NB4 (cell line): ENCODE results near the gene RASSF4.

Experiments
- DNase-seq: peaks from one replicate; pipeline ENCODE4 v3.0.0; 2010; ENCODE audit warnings: low read depth
- H3K4me3 ChIP-seq: one replicate; pipeline ENCODE4 v1.5.1; 2011; ENCODE audit warnings: mild to moderate bottlenecking, low read depth, low read length, moderate library complexity
- MYC ChIP-seq: IDR thresholded peaks from 2 replicates; pipeline ENCODE4 v1.6.1; 2011; ENCODE audit warnings: low read depth, low read length
- POLR2A ChIP-seq: IDR thresholded peaks from 2 replicates; pipeline ENCODE4 v1.6.1; 2011; ENCODE audit warnings: mild to moderate bottlenecking; ENCODE audit not compliant: insufficient read length; ENCODE audit errors: extremely low read depth
- TF ChIP-seq, protein P1 (sequence below): IDR thresholded peaks from one replicate; pipeline ENCODE4 v1.5.1; 2012; ENCODE audit warnings: low read depth, low read length
- TF ChIP-seq, protein P2 (sequence below): IDR thresholded peaks from 2 replicates; pipeline ENCODE4 v1.6.1; 2011; ENCODE audit warnings: low read depth, low read length

Gene RASSF4

DNA sequence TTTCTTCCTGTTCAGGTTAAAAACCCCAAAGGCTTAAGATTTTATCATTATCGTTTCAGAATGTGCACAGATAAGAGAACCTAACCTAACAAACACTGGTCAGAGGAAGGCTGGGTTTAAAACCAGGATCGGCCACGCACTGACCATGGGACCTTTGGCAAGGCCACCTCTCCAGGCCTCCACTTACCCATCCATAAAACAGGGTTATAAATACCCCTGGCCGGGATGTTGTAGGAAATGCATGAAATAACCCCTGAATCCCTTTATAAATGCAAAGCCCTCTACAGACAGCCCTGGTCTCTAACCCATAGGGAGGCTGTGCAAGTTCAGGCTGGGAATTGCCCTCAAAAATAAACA lies 18.6 kb downstream of the RASSF4 start:
- H3K4me3 ChIP-seq: no peak overlapping the region
- DNase-seq: no peak
- TF ChIP-seq, protein P1, sequence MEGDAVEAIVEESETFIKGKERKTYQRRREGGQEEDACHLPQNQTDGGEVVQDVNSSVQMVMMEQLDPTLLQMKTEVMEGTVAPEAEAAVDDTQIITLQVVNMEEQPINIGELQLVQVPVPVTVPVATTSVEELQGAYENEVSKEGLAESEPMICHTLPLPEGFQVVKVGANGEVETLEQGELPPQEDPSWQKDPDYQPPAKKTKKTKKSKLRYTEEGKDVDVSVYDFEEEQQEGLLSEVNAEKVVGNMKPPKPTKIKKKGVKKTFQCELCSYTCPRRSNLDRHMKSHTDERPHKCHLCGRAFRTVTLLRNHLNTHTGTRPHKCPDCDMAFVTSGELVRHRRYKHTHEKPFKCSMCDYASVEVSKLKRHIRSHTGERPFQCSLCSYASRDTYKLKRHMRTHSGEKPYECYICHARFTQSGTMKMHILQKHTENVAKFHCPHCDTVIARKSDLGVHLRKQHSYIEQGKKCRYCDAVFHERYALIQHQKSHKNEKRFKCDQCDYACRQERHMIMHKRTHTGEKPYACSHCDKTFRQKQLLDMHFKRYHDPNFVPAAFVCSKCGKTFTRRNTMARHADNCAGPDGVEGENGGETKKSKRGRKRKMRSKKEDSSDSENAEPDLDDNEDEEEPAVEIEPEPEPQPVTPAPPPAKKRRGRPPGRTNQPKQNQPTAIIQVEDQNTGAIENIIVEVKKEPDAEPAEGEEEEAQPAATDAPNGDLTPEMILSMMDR: no peak
- TF ChIP-seq POLR2A (no peak), MYC (no peak)
- TF ChIP-seq, protein P2, sequence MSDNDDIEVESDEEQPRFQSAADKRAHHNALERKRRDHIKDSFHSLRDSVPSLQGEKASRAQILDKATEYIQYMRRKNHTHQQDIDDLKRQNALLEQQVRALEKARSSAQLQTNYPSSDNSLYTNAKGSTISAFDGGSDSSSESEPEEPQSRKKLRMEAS: no peak

DNA sequence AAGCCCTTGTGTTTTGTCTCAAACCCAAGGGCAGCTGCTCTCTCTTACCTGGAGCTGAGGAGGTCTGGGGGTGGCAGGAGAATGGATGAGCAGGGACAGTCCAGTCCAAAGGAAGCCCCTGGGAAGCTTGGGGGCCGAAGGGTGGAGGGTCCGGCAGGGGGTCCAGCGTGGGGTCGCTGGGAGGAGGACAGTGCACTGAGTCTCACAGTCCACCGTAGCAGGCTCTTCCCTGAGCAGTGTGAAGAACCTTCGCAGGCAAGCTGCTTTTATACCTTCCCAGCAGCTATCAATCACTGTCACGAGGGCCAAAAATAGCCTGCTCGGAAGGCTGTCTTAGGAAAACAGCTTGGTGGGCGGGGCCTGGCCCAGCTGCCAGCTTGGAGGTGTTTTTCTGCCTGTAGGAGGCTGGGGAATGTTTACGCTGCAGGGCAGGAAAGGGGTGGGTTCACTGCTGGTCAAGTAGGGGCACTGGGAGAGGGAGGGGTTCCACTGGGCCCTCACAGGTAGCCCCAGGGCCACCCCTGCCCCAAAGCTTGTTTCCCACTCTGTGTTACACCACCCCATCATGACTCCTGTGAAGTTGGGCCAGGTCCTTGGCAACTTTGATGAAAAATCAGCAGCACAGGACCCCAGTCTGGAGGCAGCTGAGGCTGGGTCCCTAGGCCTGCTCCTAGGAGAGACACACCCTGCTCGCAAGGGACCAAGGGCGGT lies 19.1 kb downstream of the RASSF4 start, which contains the start of gene DEPP1:
DEPP1 (minus strand) TSS at position 240 of the 711 bp plus-strand sequence. CDS start 779 bp downstream, outside the sequence.
- no peak for TF ChIP-seq POLR2A
- TF ChIP-seq, protein P1: no peak
- TF ChIP-seq, protein P2: no peak
- TF ChIP-seq MYC: no peak
- DNase-seq: no peak
- no peak within 1 kb of the TSS for H3K4me3 ChIP-seq

DNA sequence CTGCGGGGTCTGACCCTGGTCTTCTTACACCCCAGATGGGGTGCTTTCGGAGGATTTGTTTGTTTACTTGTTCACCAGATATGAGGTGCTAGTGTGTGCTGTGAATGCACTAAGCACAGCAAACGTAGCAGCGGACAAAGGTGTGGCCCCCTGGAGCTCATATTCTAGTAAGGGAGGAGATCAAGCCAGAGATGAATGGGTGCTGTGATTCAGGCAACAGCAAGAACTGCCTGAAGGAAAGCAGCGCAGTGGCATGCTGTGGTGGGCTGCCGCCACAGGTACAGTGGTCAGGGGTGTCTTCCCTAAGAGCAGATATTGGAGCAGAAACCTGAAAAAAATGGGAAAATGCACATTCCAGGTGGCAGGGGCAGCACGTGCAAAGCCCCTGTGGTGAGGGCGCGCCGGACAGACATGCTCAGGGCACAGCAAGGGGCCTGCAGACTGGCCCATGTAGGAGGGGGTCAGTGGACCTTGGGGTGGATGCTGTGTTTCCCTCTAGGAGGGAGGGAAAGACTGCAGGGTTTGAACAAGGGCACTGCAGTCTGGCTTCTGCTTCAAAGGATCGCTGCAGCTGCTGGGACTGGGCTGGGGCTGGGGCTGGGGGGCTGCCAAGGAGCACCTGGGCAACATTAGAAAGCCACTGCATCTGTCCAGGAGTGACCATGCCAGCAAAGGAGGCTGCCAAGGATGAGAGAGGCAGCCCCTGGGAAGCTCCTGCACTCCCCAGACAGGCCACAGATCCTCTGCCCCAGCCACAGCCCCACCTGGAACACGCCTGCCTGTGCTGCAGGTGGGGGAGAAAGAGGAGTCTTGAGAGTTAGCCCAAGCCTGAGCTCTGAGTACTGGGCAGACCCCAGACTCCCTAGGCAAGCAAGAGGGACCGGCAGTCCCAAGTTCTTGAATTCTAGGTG lies 19.9 kb downstream of the RASSF4 start:
- no peak overlapping the region for H3K4me3 ChIP-seq
- no peak for DNase-seq
- TF ChIP-seq MYC: no peak
- TF ChIP-seq, protein P1: no peak
- TF ChIP-seq POLR2A: no peak
- TF ChIP-seq, protein P2: no peak

DNA sequence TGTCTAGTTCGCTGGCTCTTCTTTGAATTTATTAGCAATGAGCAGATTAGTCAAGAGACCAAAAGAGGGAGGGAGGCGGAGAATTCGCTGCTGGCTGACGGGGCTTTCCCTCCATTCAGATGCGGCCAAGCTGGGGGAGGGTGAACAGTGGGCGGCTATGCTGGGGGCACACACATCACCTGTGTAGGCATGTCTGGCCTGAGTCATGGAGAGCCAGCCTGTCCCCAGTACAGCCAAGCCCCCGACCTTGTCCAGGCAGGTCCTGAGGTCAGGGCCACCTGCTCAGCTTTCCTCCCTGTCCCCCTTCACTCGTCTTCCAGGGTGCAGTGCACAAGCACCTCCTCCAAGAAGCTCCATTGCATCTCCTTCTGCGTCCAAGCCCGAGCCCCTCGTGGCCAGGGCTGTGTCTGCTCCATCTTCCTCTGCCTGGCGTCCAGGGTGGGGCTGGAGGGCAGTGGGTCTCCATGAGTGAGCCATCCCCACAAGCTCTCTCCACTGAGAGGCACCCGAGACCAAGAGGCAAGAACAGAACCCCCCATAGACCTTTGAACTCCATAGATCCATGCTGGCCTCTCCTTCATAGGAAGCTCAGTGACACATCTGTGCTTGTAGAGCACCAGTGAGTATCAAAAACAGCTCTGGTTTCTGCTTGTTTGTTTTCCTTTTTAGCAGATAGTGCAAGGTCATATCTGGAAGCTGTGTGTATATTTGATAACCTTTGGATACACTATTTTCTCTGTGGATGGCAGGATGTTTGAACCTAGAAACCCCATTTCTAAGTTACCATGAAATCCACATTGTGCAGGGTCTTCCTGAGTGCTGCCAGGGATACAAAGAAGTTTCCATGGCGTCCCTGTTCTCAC lies 20.9 kb downstream of the RASSF4 start:
- DNase-seq: no peak
- no peak overlapping the region for H3K4me3 ChIP-seq
- TF ChIP-seq, protein P1: no peak
- TF ChIP-seq POLR2A: no peak

DNA sequence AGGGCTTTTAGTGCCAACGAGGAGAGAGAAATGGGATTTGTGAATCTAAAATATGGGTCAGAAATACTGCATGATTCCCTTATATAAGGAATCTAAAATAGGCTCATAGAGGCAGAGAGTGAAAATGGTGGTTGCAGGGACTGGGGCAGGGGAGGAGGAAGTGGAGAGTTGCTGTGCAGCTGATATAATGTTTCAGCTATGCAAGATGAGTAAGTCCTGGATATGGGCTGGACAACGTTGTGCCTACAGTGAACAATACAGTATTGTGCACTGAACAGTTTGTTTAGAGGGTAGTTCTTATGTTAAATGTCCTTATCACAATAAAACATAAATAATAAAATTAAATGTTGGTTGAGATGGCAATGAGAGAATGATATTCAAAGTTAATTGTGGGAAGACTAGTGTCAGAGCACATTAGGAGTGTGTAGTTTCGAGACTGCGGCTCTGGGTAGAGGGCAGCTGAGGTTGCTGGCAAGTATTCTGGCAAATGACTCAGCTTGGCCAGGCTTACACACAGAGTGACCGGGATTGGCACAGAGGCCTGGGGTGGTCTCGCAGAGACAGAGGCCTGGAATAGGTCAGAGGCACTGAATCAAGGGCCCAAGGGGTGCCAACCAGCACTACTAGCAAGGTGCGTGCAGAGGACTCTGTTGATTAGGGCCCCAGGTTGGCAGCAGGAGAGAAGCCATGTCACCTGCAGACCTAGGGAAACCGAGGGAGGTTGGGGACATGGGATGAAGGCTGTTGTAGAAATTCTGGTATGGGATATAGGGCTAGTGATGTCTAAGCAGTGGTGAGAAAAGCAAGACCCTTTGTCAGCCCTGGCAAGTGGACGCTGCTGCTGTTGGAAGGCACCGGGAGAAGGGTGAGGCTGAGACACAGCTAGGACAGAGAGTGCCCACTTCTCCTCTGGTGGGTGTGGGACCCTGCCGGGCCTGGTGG lies 21.8 kb downstream of the RASSF4 start:
- no peak for TF ChIP-seq POLR2A
- H3K4me3 ChIP-seq: no peak overlapping the region
- peak; percentile 53 for DNase-seq
